WTC11 (cell line): Measurements from ENCODE around the gene DENND5A.
"Not testable (repeated sequence)": the region's sequence is repeated elsewhere in the genome, so short reads cannot be mapped to it uniquely, and the experiment has no call there.

ENCODE experiments used
- ESRRA ChIP-seq: sonication (generic); formaldehyde crosslinking; IDR thresholded peaks from 2 replicates; pipeline ENCODE4 v1.8.1; 2022; ENCODE audit warnings: mild to moderate bottlenecking, missing genetic modification reagents, borderline replicate concordance
- JUN ChIP-seq: sonication (generic); formaldehyde crosslinking; IDR thresholded peaks from 2 replicates; pipeline ENCODE4 v1.8.0; 2023; ENCODE audit warnings: mild to moderate bottlenecking, missing genetic modification reagents
- NR2C2 ChIP-seq: sonication (generic); formaldehyde crosslinking; IDR thresholded peaks from 2 replicates; pipeline ENCODE4 v1.8.0; 2022; ENCODE audit warnings: mild to moderate bottlenecking, missing genetic modification reagents
- NR3C1 ChIP-seq: sonication (generic); formaldehyde crosslinking; conservative IDR thresholded peaks from 2 replicates; pipeline ENCODE4 v1.8.1; 2023; ENCODE audit warnings: low read depth, mild to moderate bottlenecking, missing genetic modification reagents
- TCF7 ChIP-seq: sonication (generic); formaldehyde crosslinking; IDR thresholded peaks from 2 replicates; pipeline ENCODE4 v1.8.0; 2022; ENCODE audit warnings: mild to moderate bottlenecking, low read depth, missing genetic modification reagents, moderate library complexity
- TP53 ChIP-seq: sonication (generic); formaldehyde crosslinking; IDR thresholded peaks from 2 replicates; pipeline ENCODE4 v1.8.1; 2023; ENCODE audit warnings: mild to moderate bottlenecking, missing genetic modification reagents
- ZNF317 ChIP-seq: sonication (generic); formaldehyde crosslinking; IDR thresholded peaks from 2 replicates; pipeline ENCODE4 v1.8.1; 2023; ENCODE audit warnings: low read depth, mild to moderate bottlenecking, moderate library complexity, missing genetic modification reagents, borderline replicate concordance
- TF ChIP-seq, protein P1 (sequence below): fragments of 200-600 bp; IDR thresholded peaks from 2 replicates; pipeline ENCODE4 v1.8.0; 2022; ENCODE audit warnings: antibody characterized with exemption
- TF ChIP-seq, protein P2 (sequence below): sonication (generic); formaldehyde crosslinking; IDR thresholded peaks from 2 replicates; pipeline ENCODE4 v1.8.0; 2022; ENCODE audit warnings: missing genetic modification reagents
- TF ChIP-seq, protein P3 (sequence below): sonication (generic); formaldehyde crosslinking; IDR thresholded peaks from 2 replicates; pipeline ENCODE4 v1.8.1; 2022; ENCODE audit warnings: mild to moderate bottlenecking, missing genetic modification reagents, moderate library complexity, borderline replicate concordance
- TF ChIP-seq, protein P4 (sequence below): sonication (generic); formaldehyde crosslinking; conservative IDR thresholded peaks from 2 replicates; pipeline ENCODE4 v1.8.1; 2022; ENCODE audit warnings: mild to moderate bottlenecking, missing genetic modification reagents
- TF ChIP-seq, protein P5 (sequence below): sonication (generic); formaldehyde crosslinking; IDR thresholded peaks from 2 replicates; pipeline ENCODE4 v1.8.0; 2022; ENCODE audit warnings: mild to moderate bottlenecking, missing genetic modification reagents
- TF ChIP-seq, protein P6 (sequence below): sonication (generic); formaldehyde crosslinking; IDR thresholded peaks from 2 replicates; pipeline ENCODE4 v1.8.0; 2022; ENCODE audit warnings: mild to moderate bottlenecking, missing genetic modification reagents
- TF ChIP-seq, protein P7 (sequence below): sonication (generic); formaldehyde crosslinking; IDR thresholded peaks from 2 replicates; pipeline ENCODE4 v1.8.1; 2023; ENCODE audit warnings: mild to moderate bottlenecking, missing genetic modification reagents, moderate library complexity

DNA sequence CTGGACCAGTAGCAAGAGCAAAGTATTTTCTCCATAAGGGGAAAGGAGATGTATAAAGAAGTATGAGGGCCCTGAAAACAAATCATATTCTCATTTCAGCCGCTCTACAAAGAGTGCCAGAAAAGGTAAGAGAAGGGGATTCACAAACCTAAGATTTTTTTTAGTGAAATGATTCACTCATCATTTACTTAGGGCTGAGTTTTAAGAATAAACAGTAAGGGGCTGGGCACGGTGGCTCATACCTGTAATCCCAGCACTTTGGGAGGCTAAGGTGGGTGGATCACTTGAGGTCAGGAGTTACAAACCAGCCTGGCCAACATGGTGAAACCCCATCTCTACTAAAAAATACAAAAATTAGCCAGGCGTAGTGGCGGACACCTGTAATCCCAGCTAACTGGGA, 55.5 kb downstream of the DENND5A start:
- TF ChIP-seq, protein P1, sequence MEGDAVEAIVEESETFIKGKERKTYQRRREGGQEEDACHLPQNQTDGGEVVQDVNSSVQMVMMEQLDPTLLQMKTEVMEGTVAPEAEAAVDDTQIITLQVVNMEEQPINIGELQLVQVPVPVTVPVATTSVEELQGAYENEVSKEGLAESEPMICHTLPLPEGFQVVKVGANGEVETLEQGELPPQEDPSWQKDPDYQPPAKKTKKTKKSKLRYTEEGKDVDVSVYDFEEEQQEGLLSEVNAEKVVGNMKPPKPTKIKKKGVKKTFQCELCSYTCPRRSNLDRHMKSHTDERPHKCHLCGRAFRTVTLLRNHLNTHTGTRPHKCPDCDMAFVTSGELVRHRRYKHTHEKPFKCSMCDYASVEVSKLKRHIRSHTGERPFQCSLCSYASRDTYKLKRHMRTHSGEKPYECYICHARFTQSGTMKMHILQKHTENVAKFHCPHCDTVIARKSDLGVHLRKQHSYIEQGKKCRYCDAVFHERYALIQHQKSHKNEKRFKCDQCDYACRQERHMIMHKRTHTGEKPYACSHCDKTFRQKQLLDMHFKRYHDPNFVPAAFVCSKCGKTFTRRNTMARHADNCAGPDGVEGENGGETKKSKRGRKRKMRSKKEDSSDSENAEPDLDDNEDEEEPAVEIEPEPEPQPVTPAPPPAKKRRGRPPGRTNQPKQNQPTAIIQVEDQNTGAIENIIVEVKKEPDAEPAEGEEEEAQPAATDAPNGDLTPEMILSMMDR: not testable (repeated sequence)
- not testable (repeated sequence) for TF ChIP-seq NR2C2 (CRISPR knock-in tag); TCF7; ESRRA (CRISPR knock-in tag); TP53 (CRISPR knock-in tag); NR3C1 (CRISPR knock-in tag); ZNF317 (CRISPR knock-in tag); JUN (CRISPR knock-in tag)
- TF ChIP-seq, protein P2, sequence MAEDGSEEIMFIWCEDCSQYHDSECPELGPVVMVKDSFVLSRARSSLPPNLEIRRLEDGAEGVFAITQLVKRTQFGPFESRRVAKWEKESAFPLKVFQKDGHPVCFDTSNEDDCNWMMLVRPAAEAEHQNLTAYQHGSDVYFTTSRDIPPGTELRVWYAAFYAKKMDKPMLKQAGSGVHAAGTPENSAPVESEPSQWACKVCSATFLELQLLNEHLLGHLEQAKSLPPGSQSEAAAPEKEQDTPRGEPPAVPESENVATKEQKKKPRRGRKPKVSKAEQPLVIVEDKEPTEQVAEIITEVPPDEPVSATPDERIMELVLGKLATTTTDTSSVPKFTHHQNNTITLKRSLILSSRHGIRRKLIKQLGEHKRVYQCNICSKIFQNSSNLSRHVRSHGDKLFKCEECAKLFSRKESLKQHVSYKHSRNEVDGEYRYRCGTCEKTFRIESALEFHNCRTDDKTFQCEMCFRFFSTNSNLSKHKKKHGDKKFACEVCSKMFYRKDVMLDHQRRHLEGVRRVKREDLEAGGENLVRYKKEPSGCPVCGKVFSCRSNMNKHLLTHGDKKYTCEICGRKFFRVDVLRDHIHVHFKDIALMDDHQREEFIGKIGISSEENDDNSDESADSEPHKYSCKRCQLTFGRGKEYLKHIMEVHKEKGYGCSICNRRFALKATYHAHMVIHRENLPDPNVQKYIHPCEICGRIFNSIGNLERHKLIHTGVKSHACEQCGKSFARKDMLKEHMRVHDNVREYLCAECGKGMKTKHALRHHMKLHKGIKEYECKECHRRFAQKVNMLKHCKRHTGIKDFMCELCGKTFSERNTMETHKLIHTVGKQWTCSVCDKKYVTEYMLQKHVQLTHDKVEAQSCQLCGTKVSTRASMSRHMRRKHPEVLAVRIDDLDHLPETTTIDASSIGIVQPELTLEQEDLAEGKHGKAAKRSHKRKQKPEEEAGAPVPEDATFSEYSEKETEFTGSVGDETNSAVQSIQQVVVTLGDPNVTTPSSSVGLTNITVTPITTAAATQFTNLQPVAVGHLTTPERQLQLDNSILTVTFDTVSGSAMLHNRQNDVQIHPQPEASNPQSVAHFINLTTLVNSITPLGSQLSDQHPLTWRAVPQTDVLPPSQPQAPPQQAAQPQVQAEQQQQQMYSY (CRISPR knock-in tag): not testable (repeated sequence)
- TF ChIP-seq, protein P3, sequence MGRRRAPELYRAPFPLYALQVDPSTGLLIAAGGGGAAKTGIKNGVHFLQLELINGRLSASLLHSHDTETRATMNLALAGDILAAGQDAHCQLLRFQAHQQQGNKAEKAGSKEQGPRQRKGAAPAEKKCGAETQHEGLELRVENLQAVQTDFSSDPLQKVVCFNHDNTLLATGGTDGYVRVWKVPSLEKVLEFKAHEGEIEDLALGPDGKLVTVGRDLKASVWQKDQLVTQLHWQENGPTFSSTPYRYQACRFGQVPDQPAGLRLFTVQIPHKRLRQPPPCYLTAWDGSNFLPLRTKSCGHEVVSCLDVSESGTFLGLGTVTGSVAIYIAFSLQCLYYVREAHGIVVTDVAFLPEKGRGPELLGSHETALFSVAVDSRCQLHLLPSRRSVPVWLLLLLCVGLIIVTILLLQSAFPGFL (CRISPR knock-in tag): not testable (repeated sequence)
- TF ChIP-seq, protein P4, sequence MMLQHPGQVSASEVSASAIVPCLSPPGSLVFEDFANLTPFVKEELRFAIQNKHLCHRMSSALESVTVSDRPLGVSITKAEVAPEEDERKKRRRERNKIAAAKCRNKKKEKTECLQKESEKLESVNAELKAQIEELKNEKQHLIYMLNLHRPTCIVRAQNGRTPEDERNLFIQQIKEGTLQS (CRISPR knock-in tag): not testable (repeated sequence)
- TF ChIP-seq, protein P5, sequence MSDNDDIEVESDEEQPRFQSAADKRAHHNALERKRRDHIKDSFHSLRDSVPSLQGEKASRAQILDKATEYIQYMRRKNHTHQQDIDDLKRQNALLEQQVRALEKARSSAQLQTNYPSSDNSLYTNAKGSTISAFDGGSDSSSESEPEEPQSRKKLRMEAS: not testable (repeated sequence)
- TF ChIP-seq, protein P6, sequence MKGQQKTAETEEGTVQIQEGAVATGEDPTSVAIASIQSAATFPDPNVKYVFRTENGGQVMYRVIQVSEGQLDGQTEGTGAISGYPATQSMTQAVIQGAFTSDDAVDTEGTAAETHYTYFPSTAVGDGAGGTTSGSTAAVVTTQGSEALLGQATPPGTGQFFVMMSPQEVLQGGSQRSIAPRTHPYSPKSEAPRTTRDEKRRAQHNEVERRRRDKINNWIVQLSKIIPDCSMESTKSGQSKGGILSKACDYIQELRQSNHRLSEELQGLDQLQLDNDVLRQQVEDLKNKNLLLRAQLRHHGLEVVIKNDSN: not testable (repeated sequence)
- TF ChIP-seq, protein P7, sequence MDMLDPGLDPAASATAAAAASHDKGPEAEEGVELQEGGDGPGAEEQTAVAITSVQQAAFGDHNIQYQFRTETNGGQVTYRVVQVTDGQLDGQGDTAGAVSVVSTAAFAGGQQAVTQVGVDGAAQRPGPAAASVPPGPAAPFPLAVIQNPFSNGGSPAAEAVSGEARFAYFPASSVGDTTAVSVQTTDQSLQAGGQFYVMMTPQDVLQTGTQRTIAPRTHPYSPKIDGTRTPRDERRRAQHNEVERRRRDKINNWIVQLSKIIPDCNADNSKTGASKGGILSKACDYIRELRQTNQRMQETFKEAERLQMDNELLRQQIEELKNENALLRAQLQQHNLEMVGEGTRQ: not testable (repeated sequence)
